ENCODE results near the gene ZNF74.
"Not testable (repeated sequence)": the region's sequence is repeated elsewhere in the genome, so short reads cannot be mapped to it uniquely, and the experiment has no call there.

Gene ZNF74

DNA sequence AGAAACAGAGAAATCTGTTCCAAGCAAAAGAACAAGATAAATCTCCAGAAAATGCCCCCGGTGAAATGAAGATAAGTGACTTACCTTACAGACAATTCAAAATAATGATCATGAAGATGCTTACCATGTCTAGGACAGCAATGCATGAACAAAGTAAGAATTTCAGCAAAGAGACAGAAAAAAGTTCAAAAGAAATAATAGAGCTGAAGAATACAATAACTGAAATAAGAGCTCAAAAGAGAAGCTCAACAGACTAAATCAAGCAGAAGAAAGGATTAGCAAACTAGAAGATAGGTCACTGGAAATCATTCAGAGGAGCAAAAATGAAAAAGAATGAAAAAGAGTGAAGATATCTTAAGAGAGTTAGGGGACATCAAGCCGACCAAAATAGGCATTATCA lies 19.8 kb upstream of the ZNF74 start:
- DNase-seq (ENCODE audit: low spot score); FAIRE-seq: not testable (repeated sequence)

DNA sequence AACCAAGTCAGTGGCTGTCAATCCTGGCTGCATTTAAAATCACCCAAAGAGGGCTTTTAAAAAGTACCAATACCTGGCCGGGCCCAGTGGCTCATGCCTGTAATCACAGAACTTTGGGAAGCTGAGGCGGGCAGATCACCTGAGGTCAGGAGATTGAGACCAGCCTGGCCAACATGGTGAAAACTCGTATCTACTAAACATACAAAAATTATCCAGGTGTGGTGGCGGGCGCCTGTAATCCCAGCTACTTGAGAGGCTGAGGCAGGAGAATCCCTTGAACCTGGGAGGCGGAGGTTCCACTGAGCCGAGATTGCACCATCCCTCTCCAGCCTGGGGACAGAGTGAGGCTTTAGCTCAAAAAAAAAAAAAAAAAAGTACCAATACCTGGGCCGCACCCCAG lies 17.7 kb upstream of the ZNF74 start:
- not testable (repeated sequence) for DNase-seq (ENCODE audit: low spot score); FAIRE-seq

DNA sequence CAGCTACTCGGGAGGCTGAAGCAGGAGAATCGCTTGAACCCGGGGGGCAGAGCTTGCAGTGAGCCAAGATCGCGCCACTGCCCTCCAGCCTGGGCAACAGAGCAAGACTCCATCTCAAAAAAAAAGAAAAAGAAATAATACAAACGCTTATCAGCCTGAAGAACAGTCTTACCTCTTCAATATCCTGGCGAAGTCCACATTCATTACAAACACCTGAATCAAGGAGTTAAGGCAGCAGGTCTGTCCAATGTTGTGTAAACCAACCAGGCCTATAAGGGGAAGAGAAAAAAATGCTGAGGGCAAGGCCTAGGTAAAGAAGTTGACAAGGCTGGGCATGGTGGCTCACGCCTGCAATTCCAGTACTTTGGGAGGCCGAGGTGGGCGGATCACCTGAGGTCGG lies 17.0 kb upstream of the ZNF74 start:
- not testable (repeated sequence) for DNase-seq (ENCODE audit: low spot score); FAIRE-seq

DNA sequence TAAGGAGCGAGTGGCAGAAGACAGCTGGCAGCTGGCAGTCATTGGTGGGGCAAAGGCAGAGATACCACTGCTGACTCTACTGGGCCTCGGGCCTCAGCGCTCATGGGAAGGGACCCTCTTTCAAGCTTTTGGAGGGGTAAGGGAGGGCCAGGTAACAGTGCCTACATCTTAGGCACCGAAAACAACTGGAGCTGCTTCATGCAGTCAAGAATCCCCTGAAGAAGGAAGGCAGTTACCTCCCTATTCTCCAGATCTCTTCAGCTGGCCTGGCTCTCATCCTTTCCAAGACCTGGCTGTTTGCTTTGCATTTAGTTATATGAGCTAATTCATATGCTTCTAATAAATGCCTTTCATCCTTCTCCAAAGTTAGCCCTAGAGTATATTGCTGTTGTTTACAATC lies 15.8 kb upstream of the ZNF74 start:
- FAIRE-seq (no peak), DNase-seq (ENCODE audit: low spot score) (no peak)

DNA sequence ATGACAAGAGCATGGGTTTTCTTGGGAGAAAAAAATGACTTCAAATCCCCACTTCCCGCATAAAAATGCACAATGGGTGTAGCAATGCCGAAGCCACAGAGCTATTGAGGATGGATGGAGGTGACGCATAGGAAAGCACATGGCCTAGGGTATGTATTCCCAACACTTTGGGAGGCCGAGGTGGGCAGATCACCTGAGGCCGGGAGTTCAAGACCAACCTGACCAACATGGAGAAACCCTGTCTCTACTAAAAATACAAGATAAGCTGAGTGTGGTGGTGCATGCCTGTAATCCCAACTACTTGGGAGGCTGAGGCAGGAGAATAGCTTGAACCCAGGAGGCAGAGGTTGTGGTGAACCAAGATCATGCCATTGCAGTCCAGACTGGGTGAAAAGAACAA lies 15.3 kb upstream of the ZNF74 start:
- not testable (repeated sequence) for FAIRE-seq; DNase-seq (ENCODE audit: low spot score)

DNA sequence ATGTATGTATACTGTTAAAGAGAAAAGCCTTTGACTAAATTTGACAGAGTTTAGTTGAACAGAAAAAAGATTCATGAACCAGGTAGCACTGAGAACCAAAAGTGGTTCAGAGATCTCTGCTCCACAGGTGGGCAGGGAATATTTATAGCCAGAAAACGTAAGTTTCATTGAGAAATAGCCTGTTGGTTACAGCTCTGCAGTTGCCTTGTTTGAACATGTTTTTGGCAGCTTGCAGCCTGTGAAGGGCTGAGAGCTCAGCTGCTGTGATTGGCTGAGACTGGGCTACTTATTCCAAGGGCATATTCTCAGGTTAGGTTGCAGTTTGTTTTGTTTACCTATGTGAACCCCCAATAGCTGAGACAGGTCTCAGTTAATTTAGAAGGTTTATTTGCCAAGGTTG lies 13.5 kb upstream of the ZNF74 start:
- DNase-seq (ENCODE audit: low spot score) (no peak), FAIRE-seq (peak; percentile 85)

DNA sequence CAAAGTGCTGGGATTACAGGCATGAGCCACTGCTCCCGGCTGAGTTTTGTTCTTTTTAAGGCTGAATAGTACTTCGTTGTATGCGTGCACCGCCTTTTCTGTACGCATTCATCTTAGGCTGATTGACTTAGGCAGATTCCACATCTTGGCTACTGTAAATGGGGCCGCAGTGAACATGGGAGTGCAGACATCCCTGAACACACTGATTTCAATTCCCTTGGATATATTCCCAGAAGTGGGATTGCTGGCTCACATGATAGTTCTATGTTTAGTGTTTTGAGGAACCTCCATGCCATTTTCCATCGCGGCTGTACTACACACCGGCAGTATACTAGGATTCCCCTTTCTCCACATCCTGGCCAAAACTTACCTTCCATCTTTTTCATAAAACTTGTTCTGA lies 10.4 kb upstream of the ZNF74 start:
- FAIRE-seq = no peak
- no peak for DNase-seq (ENCODE audit: low spot score)

DNA sequence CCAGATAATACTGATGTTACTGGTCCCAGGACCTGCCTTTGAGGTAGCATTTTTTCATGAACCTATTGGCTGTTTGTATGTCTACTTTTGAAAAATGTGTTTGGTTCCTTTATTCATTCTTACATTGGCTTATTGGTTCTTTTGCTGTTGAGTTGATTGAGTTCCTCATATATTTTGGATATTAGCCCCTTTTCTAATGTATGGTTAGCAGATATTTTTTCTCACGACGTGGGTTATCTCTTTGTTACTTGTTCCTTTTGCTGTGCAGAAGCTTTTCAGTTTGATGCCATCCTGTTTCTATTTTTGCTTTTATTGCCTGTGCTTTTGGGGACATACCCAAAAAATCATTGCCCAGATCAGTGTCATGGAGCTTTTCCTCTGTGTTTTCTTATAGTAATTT lies 9.8 kb upstream of the ZNF74 start:
- FAIRE-seq (no peak), DNase-seq (ENCODE audit: low spot score) (no peak)

DNA sequence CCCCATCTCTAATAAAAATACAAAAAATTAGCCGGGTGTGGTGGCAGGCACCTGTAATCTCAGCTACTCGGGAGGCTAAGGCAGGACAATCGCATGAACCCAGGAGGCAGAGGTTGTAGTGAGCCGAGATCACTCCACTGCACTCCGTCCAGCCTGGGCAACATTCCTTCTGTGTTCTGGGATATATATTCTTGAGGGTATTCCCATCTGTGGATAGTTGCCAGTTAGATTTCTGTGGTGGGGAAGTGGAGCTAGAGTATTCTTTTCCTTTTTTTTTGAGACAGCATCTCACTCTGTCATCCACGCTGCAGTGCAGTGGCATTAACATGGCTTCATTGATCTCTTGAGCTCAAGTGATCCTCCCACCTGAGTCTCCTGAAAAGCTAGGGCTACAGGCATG lies 9.1 kb upstream of the ZNF74 start:
- FAIRE-seq (no peak), DNase-seq (ENCODE audit: low spot score) (no peak)

DNA sequence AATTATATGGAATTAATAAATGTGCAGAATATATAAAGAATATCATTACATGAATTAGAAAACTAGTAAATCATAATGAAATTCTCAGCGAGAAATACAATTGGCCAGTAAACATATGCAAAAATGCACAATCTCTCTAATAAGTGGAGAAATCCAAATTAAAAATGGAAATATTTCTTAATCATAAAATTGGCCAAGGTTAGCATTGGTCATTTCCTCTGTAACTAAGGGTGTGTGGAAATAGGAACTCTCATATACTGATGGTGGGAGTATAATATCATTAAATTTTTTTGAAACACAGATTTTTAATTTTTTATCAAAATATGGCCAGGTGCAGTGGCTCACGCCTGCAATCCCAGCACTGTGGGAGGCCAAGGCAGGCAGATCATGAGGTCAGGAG lies 7.6 kb upstream of the ZNF74 start:
- no peak for DNase-seq (ENCODE audit: low spot score)
- FAIRE-seq = no peak

DNA sequence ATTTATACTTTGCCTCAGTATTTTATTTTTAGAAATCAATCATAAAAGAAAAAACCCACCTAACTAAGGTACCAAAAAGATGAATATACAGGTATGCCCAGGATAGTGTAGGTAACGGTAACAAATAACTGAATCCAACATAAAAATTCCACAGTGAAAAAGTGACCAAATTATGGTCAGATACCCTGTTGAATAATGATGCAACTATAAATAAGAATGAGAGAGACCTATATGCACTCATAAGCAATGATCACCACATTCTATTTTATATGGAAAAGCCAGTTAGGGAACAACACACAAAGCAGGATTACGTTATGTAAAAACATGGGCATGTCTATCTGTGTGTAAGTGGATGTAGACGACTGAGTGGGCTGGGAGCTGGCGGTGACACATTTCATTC lies 7.0 kb upstream of the ZNF74 start:
- FAIRE-seq (no peak), DNase-seq (ENCODE audit: low spot score) (no peak)

DNA sequence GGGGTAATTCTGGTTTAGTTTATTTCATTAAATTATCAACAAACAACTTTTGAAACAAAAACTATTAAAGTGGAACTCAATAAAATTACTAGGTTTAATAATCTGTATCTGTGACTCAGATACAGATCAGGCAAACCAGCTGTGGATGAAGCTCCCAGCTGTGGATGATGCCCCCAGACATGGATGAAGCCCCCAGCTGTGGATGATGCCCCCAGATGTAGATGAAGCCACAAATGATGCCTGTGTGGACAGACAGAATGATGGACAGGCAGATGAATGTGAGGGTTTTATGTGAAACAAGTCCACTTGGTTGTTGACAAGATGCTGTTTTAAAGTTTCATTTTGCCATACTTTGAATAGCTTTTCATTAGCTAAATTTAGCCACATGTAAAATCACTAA lies 5.8 kb upstream of the ZNF74 start:
- FAIRE-seq = peak; percentile 55
- no peak for DNase-seq (ENCODE audit: low spot score)

DNA sequence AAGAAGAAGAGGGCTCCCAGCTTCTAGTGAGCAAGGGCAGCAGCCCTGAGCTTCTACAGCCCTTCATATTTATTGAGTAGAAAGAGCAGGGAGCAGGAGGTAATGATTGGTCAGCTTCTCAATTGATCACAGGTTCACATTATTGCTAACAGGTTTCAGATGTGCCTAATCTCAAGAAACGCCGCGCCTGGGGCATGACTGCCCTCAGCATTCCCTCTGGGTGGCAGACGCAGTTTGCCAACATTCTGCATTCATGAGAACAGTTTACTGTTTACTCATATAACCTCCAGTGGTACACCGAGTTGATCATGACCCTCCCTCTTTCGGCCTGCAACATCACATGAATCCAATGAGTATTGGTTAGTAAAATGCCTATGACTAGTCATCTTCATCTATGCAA lies 4.7 kb upstream of the ZNF74 start:
- peak; percentile 78 for FAIRE-seq
- no peak for DNase-seq (ENCODE audit: low spot score)

DNA sequence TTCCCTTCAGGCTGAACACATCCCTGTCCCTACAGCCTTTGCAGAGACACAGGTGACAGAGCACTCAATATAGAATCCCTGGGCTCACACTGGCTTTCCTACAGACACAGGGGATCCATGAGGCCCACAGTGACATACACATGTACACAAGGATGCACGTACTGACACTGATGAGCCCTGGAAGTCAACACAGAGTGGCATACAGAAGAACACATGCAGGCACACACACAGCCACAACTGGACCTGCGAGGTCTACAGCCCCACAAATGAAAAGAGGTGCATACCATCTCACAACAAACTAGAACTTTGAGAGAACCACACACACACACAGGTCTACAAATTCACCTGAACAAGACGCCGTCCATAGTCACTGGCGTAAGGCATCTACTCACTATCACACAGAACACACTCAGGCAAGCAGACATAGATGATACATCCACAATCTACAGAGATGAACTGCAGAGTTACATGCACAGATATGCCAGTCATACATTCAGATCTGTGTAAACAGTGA lies 3.5 kb upstream of the ZNF74 start:
- no peak for DNase-seq (ENCODE audit: low spot score)
- FAIRE-seq = peak; percentile 94

DNA sequence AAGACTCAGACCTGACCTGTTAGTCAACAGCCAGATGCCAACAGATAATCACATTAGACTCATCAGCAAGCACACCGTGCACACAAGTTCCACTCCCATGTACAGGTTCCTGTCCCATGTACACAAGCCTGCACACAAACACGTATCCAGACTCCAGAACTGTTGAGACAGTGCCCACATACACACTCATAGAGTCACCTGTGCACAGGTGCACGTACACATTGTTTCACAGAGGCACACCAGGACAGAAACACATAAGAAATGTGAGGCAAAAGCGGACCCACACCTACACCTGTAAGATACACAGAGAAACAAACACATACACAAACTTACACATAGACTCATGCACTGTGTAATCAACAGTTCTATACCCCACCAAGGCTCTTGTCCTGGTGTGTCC lies 2.7 kb upstream of the ZNF74 start:
- FAIRE-seq = no peak

DNA sequence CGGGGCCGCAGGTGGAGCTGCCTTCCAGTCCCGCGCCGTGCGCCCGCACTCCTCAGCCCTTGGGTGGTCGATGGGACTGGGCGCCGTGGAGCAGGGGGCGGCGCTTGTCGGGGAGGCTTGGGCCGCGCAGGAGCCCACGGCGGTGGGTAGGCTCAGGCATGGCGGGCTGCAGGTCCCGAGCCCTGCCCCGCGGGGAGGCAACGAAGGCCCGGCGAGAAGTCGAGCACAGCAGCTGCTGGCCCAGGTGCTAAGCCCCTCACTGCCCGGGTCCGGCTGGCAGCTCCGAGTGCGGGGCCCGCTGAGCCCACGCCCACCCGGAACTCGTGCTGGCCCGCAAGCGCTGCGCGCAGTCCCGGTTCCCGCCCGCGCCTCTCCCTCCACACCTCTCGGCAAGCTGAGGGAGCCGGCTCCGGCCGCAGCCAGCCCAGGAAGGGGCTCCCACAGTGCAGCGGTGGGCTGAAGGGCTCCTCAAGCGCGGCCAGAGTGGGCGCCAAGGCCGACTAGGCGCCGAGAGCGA lies 1.5 kb upstream of the ZNF74 start:
- not testable (repeated sequence) for FAIRE-seq

More for the DNA sequence above, 2.7 kb upstream of the ZNF74 start:
- DNase-seq (ENCODE audit: low spot score) = no peak

DNA sequence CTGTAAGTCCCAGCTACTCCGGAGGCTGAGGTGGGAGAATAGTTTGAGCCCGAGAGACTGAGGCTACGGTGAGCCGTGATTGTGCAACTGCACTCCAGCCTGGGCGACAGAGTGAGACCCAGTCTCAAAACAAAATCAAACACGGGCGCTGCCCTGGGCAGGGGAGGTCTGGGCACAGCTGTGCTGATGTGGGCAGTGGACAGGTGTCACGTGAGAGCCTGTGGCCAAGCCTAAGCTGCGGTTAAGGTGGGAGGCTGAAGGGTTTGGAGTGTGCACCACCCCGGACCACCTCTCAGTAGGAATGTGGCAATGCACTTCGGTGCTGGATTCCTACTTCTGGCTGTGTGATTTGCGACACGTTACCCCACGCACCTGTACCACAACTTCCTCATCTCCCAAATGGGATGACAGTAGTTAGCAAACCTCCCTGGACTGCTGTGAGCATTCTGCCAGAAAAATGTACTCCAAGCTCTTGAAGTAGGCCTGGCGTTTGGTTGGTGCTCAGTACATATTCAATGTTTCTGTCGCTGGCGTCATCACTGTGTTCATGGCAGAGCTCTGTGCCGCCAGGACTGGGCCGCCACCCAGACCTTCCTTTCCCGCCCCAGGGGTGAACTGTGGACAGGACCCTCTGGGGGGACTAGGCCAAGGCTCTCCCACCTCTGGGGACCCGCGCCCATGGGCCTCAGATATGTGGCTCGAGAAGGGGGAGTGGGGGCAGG lies 807 bp upstream of the ZNF74 start:
- DNase-seq (ENCODE audit: low spot score) (no peak), FAIRE-seq (no peak)

More for the DNA sequence above, 1.5 kb upstream of the ZNF74 start:
- not testable (repeated sequence) for DNase-seq (ENCODE audit: low spot score)

DNA sequence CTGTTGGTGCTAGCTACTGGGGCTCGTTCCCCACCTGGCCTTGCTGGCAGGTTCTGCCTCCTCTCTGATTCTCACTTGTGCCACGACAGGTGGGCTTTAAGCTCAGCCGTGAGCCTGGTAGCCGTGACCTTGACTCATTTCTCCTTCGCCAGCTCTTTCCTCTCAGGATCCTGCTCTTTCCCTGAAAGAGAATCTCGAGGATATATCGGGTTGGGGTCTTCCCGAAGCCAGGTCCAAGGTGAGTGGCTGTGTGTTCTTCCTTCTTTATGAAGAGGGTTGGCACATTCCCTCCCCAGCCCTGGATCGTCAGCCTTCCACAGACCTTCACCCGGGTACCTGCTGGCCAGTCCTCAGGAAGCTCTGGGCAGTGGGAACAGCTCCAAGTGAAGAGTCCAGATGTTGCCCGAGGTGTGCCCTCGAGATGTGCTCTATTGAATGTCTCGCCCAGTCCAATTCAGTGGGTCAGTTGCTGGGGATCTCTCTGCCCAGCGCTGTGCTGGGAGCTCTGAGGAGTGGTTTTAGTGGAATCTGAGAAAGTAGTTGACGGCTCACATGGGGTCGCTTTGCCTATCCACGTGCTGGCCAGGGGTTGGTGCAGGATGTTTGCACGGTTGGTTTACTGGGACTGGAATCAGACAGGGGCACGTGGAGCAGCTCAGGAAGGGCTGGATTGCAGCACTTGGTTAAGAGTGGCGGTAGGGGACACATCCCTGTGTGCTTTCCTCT lies 1.4 kb downstream of the ZNF74 start:
- DNase-seq (ENCODE audit: low spot score) (no peak), FAIRE-seq (peak; percentile 81)

DNA sequence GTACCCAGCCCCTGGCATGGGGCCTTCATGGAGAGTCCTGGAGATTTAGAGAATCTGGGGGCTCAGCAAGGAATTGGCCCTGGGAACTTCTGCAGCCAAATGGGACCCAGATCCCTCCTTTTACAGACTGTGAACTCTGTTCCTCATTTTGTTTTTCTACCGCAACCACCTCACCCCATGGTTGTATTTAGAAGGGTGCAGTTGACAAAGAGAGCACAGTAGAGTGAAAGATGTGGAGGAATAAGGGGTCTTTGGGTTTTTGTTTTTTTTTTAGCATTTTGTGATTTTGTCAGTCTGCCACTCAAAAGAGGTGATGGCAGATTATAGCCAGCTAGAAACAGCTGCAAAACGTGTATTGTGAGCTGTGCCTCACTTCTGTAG lies 1.9 kb downstream of the ZNF74 start:
- no peak for DNase-seq (ENCODE audit: low spot score)
- FAIRE-seq = no peak

DNA sequence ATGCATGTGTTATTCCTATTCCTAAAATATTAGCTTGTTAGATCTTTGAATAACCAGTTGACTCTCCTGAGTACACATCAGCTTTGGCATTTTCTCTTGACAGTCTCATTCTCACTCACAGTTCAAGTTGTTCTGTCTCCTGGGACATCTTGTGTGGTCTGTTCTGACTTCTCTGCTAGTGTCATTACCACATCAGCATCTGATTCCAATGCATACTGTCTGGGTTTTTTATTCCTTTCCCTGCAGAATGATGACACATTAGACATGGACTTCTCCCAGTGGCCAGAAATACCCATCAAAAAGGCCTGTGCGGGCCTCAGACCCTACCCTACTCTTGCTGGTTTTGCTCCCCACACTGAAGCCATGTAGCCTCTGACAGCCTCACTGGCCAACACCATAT lies 2.7 kb downstream of the ZNF74 start:
- DNase-seq (ENCODE audit: low spot score) (no peak), FAIRE-seq (peak; percentile 66)

DNA sequence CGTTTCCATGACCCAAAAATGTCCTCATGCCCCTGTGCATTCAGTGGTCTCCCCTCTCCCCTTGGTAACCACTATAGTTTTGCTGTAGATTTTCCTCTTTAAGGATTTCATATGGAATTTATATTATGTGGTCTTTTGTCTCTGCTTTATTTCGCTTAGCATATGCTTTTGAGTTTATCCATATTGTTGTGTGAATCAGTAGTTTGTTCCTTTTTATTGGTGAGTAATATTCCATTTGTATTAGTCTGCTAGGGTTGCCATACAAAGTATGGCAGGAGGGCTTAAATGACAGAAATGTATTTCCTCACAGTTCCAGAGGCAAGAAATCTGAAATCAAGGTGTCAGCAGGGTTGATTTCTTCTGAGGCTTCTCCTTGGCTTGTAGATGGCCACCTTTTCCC lies 3.5 kb downstream of the ZNF74 start:
- no peak for DNase-seq (ENCODE audit: low spot score)
- no peak for FAIRE-seq

DNA sequence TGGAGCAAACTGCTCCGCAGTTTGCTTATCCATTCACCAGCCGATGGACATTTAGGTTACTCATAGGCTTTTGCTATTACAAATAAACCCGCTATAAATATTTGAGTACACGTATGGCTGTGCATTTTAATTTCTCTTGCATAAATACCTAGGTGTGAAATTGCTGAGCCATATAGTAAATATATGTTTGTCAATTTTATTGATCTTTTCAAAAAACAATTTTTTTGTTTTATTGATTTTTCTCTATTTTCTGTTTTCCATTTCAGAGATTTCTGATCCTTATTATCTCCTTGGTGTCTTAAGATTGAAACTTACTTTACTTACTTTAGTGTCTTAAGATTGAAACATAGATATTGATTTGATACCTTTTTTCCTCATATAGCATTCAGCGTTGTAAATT lies 4.5 kb downstream of the ZNF74 start:
- no peak for DNase-seq (ENCODE audit: low spot score)
- no peak for FAIRE-seq
